Activated T-cell treated with anti-CD3 and anti-CD28 coated beads, Interleukin-2, amount 50 U/mL, for 48 hours (primary cell): ENCODE results near the gene PSMA5.
A peak's percentile ranks its signal among the peaks of the same experiment; 100 is the strongest.
"Not testable (repeated sequence)": the region's sequence is repeated elsewhere in the genome, so short reads cannot be mapped to it uniquely, and the experiment has no call there.

Experiments used
- DNase-seq, 2 experiments: peaks; one replicate each; pipeline ENCODE4 v3.0.0-alpha.2; 2020

PSMA5 gene

DNA sequence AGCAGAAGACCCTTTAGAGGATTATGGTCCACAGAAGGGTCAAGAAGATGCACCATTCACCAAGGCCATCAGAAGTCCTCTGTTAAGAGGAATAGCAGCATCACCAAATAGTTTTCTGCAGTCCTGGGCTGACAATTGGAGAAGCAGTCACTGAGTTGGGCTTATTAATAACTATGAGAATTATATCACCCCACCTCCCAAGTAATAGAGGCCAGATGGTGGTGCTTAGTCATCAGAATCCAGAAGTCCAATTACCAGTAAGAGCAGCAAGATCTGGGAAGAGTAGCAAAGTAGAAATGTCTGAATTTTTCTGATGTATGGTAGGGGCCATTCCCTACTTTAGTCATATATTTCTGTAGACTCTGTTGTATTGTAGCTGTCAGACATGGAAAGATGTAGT lies 6.1 kb upstream of the PSMA5 start:
- no peak for DNase-seq

DNA sequence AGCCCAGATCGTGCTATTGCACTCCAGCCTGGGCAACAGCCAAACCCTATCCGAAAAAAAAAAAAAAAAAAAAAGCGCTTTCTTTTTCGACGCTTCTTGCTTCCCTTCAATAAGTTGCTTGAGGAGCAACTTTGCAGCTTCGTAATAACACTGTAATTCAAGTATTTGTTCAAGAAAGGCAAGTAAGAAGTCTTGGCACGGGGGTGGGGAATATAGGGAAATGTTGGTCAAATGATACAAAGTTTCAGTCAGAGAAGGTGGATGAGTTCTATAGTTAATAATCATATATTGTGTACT lies 871 bp upstream of the PSMA5 start:
- no peak for DNase-seq

DNA sequence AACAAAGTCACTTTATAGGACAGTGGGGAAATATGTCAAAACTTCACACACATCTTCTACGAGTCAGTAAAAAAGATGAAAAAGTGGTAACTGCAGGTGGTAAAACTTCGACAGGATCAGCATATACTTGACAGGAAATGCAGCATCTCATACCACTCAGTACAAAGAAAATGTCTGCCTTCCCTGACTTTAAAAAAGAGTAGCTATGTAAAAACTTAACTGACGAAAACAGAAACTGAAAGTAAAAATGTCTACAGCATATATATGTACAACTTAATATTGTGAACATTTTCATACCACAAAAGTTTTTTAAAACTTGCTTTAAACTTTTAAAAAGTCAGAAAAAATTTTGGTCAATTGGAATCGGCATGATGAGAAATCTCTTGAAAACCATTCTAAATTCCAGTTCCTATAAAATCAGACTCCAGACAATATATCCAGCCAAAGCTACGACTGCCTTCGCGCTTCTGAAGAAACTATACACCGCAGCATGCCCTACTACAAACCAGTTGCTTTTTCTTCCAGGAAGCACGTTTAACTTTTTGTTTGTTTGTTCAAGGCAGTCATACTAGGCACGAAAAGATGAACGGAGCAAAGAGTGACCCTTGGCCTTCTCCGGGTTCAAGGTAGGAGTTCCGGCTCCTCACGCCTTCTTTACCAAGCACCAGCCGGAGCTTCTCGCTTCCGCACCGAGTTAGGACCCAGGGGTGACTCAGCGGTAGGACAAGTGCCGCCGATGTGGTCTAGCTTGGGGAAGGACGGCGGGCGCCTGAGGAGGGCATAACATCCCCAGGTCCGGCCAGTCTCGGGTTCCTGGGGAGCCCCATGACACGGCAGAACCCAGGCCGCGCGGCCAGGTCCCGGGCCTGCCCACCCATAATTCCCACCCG lies 612 bp downstream of the PSMA5 start:
- DNase-seq, result peak in 1 of 2 experiments; percentile 80

DNA sequence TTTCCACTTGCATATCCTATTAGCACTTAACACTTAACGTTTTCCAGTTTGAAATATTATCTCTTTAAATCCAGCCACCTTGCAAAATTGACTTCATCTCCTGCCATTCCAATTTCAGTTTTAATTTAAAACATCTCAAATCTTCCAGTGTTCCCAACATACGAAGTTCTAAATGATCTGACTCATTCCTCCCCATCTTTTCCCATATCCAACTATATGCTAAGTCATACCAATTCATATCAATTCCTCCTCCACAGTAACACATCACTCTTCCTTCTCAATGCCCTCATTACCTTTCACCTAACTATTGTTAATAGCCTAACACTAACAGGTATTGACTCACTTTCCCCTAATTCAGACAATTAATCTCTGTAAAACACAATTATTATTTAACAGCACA lies 2.8 kb downstream of the PSMA5 start:
- DNase-seq, result no peak

- no peak for DNase-seq
Observed at GRCh38 chr1:109412551-109412950, 13.7 kb downstream of the PSMA5 start.

GRCh38 chr1:109404838-109405237 lies 21.4 kb downstream of the PSMA5 start:
- DNase-seq, result no peak

GRCh38 chr1:109402025-109402424 lies 24.2 kb downstream of the PSMA5 start:
- no peak for DNase-seq

DNA sequence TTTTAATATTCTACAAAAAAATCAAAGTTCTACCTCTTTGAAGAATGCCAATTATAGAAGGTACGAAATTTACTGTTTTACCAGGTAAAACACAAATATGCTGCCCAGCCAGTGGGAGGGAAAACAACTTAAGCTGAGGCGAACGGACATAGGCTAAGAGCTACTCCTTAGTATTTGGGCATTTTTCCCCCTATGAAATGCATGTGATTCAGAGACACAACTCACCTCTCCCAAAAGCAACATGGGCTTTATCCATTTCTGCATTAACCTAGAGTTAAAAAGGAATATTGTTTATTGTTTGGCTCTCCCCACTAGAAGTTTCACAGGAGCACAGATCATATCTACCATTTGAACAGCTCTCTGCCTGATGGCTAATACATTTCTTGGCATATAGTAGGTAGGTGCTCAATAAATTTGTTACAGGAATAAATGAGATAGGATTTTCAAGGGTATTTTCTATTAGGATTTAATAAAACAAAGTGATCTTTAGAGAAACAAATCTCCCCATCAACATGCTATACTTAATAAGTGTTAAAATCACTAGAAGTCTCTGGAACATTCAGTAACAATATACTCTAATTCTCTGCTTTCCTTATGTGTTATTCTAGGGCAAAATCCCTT lies 26.1 kb downstream of the PSMA5 start:
- no peak for DNase-seq

GRCh38 chr1:109399326-109399957 lies 26.8 kb downstream of the PSMA5 start:
- no peak for DNase-seq

DNA sequence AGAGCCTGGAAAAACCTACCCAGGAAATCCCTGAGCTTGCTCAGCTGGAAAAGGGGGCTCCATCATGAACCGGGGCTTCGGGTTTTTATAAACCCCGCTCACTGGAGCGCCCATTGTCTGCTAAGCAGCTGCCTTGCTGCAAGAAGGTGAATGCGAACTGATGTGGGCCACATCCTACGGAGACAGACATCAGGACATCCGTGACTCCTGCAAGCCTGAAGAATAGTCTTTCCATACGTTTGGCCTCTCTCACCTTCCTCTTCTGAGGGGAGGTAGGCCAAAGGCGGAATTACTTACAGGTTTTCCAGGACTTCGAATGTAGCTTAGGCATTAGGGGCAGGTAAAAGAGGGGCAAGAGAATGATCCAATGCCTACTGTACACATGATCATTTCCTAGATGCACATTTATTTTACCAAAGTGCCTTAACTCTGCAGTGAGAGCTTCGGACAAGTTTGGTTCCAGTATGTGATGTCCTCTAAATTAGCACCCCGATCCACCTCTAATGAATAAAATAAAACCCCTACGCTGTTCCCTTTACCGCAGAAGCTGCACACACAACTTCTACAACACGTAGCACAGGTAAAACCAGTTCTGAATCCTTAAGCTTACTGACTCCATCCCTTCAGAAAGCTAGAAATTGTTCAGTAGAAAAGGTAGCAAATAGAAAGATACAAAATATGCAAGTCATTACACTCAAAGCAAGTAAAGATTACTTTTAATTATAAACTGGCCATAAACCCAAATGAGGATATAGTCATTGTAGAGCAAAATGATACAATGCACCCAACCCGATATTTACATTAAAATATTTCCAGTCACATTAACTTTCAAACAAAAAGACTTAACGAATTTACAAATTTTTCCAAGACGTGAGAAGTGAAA lies 27.7 kb downstream of the PSMA5 start:
- DNase-seq, result no peak

DNA sequence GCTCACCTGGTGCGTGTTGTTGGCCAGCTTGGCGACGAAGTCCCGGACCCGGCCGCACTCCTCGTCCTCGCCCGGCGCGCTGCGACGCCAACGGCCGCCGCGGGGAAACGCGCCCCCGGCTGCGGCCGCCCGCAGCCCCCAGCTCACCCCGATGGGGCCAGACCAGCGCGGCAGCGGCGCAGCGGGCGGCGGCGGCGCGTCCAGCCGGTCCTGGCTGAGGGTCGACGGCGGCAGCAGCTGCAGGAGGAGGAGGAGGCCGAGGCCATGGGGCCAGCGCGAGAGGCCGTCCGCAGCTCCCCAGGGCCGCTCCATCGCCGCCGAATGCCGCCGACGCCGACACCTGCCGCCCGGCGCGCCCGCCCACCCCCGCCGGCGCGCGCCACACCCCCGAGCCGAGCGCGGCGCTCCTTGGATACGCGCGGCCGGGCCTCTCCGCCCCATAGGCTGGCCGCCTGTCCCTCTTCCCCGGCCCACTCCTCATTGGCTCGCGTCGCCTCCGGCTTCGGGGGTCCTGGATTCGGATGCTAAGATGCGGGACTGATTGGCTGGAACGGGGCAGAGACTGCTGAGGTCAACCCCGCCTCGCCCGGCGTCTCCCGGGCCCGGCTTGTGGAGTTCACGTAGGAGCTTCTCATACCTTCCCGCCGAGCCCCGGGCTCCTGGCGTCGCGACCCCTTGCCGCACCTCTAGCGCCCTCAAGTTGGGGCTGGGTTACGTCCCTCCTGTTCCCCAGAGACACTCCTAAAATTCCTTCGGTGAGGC lies 28.5 kb downstream of the PSMA5 start, which contains the start of gene SORT1:
TSS of gene SORT1 (minus strand) at position 338 of the 762 bp plus-strand sequence. CDS start at position 312, 26 bp downstream.
- peak; percentile 75 to 78 for DNase-seq

- DNase-seq, result peak; percentile 22 to 25
Observed at GRCh38 chr1:109396871-109397580, 29.2 kb downstream of the PSMA5 start.

- no peak for DNase-seq
Observed at GRCh38 chr1:109396513-109396839, 29.8 kb downstream of the PSMA5 start.

DNA sequence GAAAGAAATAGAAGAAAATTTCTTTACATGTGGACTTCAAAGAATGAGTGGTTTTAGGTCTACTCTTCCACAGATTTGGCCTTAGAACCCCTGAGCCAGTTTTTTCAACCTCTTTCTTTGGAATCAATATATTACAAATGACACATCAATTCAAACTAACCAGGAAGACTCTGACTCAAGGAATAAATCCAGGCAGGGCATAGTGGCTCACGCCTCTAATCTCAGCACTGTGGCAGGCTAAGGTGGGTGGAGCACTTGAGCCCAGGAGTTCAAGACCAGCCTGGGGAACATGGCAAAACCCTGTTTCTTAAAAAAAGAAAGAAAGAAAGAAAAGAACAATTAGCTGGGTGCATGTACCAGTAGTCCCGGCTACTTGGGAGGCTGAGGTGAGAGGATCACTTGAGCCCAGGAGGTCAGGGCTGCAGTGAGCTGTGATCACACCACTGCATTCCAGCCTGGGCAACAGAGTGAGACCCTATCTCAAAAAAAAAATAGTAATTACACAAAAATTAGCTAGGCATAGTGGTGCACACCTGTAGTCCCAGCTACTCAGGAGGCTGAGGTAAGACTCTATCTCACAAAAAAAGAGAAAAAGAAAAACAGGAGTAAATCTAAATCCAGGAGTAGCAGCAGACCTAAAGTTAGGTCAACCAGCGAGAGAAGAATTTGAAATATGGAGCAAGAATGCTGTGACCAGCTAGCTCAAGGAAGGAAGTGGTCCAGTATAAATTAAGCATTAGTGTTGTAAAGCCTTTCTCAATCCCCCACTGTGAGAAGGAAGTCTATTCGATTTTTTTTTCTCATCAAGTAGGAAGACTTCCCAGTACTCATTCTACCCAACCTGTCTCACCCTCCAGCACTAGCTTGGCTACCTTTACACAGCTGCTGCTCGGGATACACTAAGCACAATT lies 30.4 kb downstream of the PSMA5 start:
- DNase-seq, result no peak

DNA sequence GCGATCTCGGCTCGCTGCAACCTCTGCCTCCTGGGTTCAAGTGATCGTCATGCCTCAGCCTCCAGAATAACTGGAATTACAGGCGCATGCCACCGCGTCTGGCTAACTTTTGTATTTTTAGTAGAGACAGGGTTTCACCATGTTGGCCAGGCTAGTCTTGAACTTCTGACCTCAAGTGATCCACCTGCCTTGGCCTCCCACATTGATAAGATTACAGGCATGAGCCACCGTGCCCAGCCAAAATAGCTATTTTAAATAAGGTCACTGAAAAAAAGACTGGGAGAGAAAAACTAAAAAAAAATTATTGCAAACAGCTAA lies 31.0 kb downstream of the PSMA5 start:
- not testable (repeated sequence) for DNase-seq

- DNase-seq, result no peak
Observed at GRCh38 chr1:109394591-109395281, 31.5 kb downstream of the PSMA5 start.

GRCh38 chr1:109393617-109394233 lies 32.5 kb downstream of the PSMA5 start:
- no peak for DNase-seq

- DNase-seq, result no peak
Observed at GRCh38 chr1:109392788-109393616, 33.2 kb downstream of the PSMA5 start.
